ENCODE measurements around the gene FMN2.

- TF ChIP-seq ZNF8 (CRISPR knock-in tag; IDR thresholded peaks at IDR 0.05) (no peak), RARB (CRISPR knock-in tag; IDR thresholded peaks at IDR 0.05) (no peak)
Measured at GRCh38 chr1:240497908-240498307, 406.2 kb downstream of the FMN2 start.
